ENCODE data around the gene IRF9.
"Not testable (repeated sequence)": the region's sequence is repeated elsewhere in the genome, so short reads cannot be mapped to it uniquely, and the experiment has no call there.

Gene IRF9

DNA sequence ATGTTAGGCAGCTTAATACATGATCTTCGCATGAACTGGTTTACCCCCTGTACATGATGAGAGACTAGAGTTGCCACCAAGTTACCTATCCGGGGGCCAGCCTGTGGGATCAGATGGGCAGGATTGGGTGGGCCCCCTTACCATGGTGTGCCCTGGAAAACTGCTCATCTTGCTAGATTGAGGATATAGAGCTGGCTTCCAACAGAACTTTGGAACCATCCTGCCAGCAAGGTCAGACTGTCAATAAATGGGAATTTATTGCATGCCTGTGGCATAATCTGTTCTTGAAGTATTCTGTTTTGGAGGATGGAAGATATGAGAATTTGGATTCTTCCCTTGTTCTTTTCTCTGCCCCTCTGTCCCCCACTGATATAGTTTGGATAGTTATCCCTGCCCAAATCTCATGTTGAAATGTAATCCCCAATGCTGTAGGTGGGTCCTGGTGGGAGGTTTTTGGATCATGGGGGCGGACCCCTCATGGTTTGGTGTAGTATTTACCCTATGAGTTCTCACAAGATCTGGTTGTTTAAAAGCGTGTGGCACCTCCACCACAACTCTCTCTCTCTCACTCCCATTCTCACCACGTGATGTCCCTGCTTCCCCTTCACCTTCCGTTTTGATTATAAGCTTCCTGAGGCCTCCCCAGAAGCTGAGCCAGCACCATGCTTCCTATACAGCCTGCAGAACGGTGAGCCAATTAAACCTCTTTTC lies 37.9 kb downstream of the IRF9 start:
- no peak for DNase-seq (ENCODE audit: low read depth)
- no peak overlapping the region for H3K4me3 ChIP-seq (ENCODE audit: control insufficient read depth, low read depth, low read length)
- TF ChIP-seq CTCF (IDR thresholded peaks at IDR 0.05; ENCODE audit: control insufficient read depth, insufficient read depth, low read depth, low read length, missing control alignments): no peak

DNA sequence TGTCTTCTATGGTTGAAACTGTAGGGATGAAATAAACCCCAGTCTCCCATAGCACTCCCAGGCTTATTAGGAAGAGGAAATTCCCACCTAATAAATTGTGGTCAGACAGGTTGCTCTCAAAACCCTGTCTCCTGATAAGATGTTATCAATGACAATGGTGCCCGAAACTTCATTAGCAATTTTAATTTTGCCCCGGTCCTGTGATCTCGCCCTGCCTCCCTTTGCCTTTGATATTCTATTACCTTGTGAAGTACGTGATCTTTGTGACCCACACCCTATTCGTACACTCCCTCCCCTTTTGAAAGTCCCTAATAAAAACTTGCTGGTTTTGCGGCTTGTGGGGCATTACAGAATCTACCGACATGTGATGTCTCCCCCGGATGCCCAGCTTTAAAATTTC lies 41.5 kb downstream of the IRF9 start:
- not testable (repeated sequence) for DNase-seq (ENCODE audit: low read depth); H3K4me3 ChIP-seq (ENCODE audit: control insufficient read depth, low read depth, low read length)

GRCh38 chr14:24203249-24203886 lies 42.3 kb downstream of the IRF9 start:
- not testable (repeated sequence) for H3K4me3 ChIP-seq (ENCODE audit: control insufficient read depth, low read depth, low read length); DNase-seq (ENCODE audit: low read depth)

DNA sequence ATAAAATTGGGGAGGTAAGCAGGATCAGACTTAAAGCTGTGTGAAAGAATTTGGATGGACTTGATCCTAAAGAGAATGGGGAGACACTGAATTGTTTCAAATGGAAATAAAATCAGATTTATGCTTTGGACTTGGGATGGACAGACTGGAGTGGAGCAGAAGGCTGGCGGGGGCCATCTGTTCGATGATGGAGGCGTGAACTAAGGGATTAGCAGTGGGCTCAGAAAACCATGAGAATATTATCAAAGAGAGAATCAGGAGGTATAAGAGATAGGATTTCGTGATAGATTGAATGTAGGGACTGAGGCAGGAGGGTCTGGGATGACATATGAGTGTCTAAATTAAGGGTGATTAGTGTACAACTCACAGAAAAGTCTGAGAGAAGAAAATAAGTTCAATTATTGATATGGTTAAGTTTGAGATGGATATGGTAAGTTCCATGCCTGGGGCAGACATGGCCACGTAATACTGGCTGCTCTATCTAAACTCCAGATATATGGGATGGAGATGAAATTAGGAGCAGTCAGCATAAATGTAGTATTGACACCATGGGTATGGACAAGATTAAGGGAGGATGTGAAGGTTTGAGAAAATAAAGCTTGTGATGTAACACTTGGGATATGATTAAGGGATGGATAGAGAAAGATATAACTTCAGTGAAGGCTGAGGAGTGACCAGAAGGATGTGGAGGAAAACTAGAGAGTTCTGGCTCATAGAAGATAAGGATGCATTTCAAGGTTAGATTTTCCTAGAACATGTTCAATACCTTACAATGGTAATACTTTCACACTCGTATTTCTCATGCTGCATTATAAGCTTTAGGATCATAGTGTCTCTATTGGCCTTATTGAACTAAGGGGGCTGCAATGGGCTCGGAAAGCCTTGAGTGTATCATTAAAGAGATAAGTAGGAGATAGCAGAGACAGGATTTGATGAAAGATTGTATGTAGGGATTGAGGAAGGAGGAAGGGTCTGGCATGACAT lies 43.4 kb downstream of the IRF9 start:
- no peak overlapping the region for H3K4me3 ChIP-seq (ENCODE audit: control insufficient read depth, low read depth, low read length)
- no peak for DNase-seq (ENCODE audit: low read depth)
- TF ChIP-seq CTCF (IDR thresholded peaks at IDR 0.05; ENCODE audit: control insufficient read depth, insufficient read depth, low read depth, low read length, missing control alignments): no peak

- H3K4me3 ChIP-seq (ENCODE audit: control insufficient read depth, low read depth, low read length): no peak overlapping the region
- DNase-seq (ENCODE audit: low read depth): no peak
- no peak for TF ChIP-seq CTCF (IDR thresholded peaks at IDR 0.05; ENCODE audit: control insufficient read depth, insufficient read depth, low read depth, low read length, missing control alignments)
Observed at GRCh38 chr14:24206260-24207103, 45.4 kb downstream of the IRF9 start.

GRCh38 chr14:24207104-24207551 lies 46.1 kb downstream of the IRF9 start:
- no peak for TF ChIP-seq CTCF (IDR thresholded peaks at IDR 0.05; ENCODE audit: control insufficient read depth, insufficient read depth, low read depth, low read length, missing control alignments)
- no peak for DNase-seq (ENCODE audit: low read depth)
- no peak overlapping the region for H3K4me3 ChIP-seq (ENCODE audit: control insufficient read depth, low read depth, low read length)

DNA sequence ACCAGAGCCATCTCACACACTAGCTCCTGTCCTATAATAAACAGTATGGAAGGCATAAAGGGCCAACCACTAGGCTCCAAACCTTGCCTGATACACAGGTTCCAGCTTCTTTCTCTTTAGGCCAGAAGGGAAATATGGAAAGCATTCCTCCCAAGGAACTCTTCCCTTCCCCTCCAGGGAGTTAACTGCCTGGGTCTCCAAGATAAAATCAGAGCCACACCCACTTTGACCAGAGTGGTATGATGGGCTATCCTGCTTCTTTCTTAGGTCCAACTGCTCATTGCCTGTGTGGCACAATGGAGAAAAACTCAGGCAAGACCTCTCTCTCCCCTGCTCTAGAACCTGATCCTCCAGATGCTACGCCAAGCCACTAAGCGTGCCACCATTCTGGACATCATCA lies 46.6 kb downstream of the IRF9 start:
- TF ChIP-seq CTCF (IDR thresholded peaks at IDR 0.05; ENCODE audit: control insufficient read depth, insufficient read depth, low read depth, low read length, missing control alignments): no peak
- no peak for DNase-seq (ENCODE audit: low read depth)
- no peak overlapping the region for H3K4me3 ChIP-seq (ENCODE audit: control insufficient read depth, low read depth, low read length)

All from AG09309 (cell line).